Mononuclear cell (primary cell): ENCODE measurements around the gene CACNA2D3. TPM values are rescaled to one million over a fixed set of nuclear protein-coding genes. Genes with fewer than 3 reads are reported as not detected.
"Not testable (repeated sequence)": the region's sequence is repeated elsewhere in the genome, so short reads cannot be mapped to it uniquely, and the experiment has no call there.

Source experiments
- H3K27me3 ChIP-seq: 2 replicates; pipeline ENCODE4 v1.6.0; 2011; ENCODE audit warnings: low read length, control low read depth; ENCODE audit not compliant: insufficient read depth
- H3K4me1 ChIP-seq: 2 replicates; pipeline ENCODE4 v1.5.1; 2011; ENCODE audit warnings: mild to moderate bottlenecking, low read length, control low read depth; ENCODE audit not compliant: insufficient read depth
- H3K4me3 ChIP-seq: 2 replicates; pipeline ENCODE4 v1.5.1; 2011; ENCODE audit warnings: mild to moderate bottlenecking, low read length, moderate library complexity
- H3K9me3 ChIP-seq: 2 replicates; pipeline ENCODE4 v1.5.1; 2011; ENCODE audit warnings: low read depth, mild to moderate bottlenecking, control low read depth, low read length
- total RNA-seq: library from RNA; depleted of rRNA; stranded (reverse); fragments of >200 nt; gene quantifications from one replicate; pipeline ENCODE4 v1.2.3, GENCODE V29; 2012

Gene CACNA2D3
- total RNA-seq, result 2.0 TPM

GRCh38 chr3:54122324-54123002 lies at the start of gene CACNA2D3:
CACNA2D3 (plus strand) TSS chr3:54122552.
- Histone ChIP-seq H3K27me3 (peaks cover 62% of the 10 kb centered on the region), H3K4me3 (no peak within 1 kb of the TSS), H3K4me1 (no peaks in the 10 kb centered on the region), H3K9me3 (no peaks in the 10 kb centered on the region)

DNA sequence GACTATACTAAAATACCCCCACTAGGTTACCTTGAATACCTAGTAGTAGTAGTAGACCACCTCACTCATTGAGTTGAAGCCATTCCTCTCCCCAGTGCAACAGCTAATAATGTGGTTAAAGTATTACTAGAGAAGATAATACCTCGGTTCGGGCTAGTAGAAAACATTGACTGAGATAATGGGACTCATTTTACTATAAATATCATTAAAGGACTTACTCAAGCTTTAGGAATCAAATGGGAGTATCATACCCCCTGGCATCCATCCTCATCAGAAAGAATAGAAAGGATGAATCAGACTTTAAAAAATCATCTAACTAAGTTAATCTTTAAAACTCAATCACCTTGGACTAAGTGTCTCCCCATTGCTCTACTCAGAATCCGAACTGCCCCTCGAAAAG lies 49.0 kb upstream of the CACNA2D3 start:
- H3K9me3 ChIP-seq, result no peaks in the 10 kb centered on the region
- no peaks in the 10 kb centered on the region for H3K27me3 ChIP-seq
- H3K4me1 ChIP-seq, result no peaks in the 10 kb centered on the region
- no peak overlapping the region for H3K4me3 ChIP-seq

GRCh38 chr3:54079314-54079713 lies 43.0 kb upstream of the CACNA2D3 start:
- Histone ChIP-seq H3K9me3 (no peaks in the 10 kb centered on the region), H3K4me3 (no peak overlapping the region), H3K4me1 (no peaks in the 10 kb centered on the region), H3K27me3 (no peaks in the 10 kb centered on the region)

GRCh38 chr3:54079730-54080325 lies 42.5 kb upstream of the CACNA2D3 start:
- no peak overlapping the region for H3K4me3 ChIP-seq
- no peaks in the 10 kb centered on the region for H3K9me3 ChIP-seq
- no peaks in the 10 kb centered on the region for H3K4me1 ChIP-seq
- no peaks in the 10 kb centered on the region for H3K27me3 ChIP-seq

GRCh38 chr3:54083921-54084320 lies 38.4 kb upstream of the CACNA2D3 start:
- H3K27me3 ChIP-seq, result peaks cover 33% of the 10 kb centered on the region
- no peak overlapping the region for H3K4me3 ChIP-seq

DNA sequence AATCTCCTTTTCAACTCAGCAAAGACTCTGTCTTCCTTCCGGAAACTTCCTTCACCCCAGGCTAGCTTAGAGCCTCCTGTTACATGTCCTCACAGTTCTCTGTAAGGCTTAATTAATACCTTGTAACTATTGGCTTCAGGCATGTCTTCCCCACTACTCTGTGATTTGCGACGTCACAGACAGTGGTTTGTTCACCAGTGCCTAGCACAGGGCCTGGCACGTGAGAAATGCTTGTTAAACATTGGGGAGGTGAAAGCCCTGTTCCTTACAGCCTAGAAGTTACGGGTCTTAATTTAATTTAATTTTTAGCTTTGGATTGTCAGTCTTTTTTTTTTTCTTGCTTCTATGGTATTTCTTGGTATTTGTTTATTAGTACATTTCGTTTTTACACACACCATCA lies 36.4 kb upstream of the CACNA2D3 start:
- Histone ChIP-seq H3K9me3 (no peaks in the 10 kb centered on the region), H3K4me1 (no peaks in the 10 kb centered on the region), H3K27me3 (peaks cover 40% of the 10 kb centered on the region), H3K4me3 (no peak overlapping the region)

More at GRCh38 chr3:54083921-54084320, 38.4 kb upstream of the CACNA2D3 start:
- no peaks in the 10 kb centered on the region for H3K4me1 ChIP-seq
- H3K9me3 ChIP-seq, result no peaks in the 10 kb centered on the region

DNA sequence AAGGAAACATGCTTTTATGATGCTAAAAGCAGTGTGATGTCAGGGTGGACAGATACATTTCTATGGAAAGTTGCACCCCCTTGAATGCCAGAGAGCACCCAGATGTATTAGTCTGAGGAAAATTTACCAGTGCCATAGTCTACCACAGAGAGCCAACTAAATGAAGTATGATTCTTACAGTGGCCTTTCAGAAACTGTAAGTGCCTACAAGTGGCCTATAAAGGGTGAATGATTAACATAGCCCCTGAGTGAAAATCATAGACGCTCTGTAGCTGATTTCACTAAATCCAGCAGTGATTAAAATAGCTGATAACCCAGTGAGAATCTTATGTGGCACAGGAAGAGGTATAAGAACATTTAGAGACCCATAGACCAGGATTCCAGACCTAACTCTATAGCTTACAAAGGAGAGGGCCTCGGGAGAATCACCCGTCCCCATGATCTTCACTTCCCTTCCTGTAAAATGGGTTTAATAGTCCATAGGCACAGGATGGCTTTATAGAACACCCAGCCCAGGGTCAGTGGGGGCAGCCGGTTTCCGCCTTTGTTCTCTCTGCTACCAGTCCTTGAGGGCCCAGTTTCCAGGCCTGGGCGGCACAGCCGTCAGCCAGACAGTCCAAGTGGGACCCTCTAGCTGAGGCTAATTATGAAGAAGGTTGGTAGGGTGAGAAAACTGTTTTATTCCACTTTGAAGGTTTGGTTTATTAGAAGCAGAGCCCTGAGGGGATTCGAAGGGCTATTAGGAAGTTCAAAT lies 35.5 kb upstream of the CACNA2D3 start:
- H3K27me3 ChIP-seq, result peaks cover 40% of the 10 kb centered on the region
- H3K4me1 ChIP-seq, result no peaks in the 10 kb centered on the region
- no peaks in the 10 kb centered on the region for H3K9me3 ChIP-seq
- no peak overlapping the region for H3K4me3 ChIP-seq

- H3K4me3 ChIP-seq, result no peak overlapping the region
- peaks cover 40% of the 10 kb centered on the region for H3K27me3 ChIP-seq
- no peaks in the 10 kb centered on the region for H3K4me1 ChIP-seq
- no peaks in the 10 kb centered on the region for H3K9me3 ChIP-seq
Measured at GRCh38 chr3:54087581-54088410, 34.6 kb upstream of the CACNA2D3 start.

DNA sequence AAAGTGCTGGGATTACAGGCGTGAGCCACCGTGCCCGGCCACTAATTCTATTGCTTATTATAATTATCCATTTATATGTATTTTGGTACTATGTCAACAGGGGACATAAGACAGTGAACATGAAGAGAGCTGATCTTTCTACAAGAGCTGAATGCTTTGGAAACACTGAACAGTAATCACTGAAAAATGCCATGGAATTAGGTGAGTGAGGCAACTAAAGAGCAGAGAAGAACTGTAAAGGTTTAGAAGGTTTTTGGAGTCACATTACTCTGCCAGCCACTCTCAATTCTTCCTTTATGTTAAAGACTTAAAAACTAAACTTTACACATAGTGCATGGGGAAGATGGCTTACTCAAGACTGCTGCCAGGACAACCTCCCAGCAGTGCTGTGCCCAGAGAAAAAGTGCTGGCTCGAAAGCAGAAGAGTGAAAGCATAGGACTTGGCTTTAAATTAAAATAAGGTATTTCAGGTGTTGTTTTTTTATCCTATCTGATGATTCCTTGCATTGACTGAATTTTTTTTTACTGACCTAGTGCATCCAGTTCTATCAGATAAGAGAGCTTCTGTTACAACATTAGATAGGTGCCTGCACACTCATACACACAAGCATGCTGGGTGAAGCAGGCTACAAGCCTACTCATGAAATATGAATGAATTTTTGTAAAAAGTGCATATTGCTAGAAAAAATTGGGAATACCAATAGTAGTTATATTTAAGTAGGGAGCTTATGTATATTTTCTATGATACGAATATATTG lies 28.7 kb upstream of the CACNA2D3 start:
- Histone ChIP-seq H3K27me3 (peaks cover 10% of the 10 kb centered on the region), H3K4me1 (no peaks in the 10 kb centered on the region), H3K9me3 (no peaks in the 10 kb centered on the region), H3K4me3 (no peak overlapping the region)

DNA sequence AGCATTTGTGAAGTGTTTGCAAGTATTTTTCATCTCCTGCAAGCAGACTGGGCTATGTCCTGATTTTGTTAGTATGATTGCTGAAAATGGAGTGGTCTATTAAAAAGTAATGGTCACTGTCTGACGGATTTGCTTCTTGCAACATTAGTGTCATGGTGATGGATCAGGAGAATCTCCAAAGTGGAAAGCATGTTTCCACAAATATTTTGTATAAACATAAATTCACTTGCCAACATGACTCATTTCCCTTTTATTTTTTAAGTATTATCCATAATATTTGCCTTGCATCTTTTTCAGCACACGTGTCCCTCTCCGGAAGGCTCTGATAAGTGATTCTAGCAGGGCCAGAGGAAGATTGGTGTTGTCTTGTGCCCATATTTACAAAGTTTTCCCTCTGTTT lies 27.4 kb upstream of the CACNA2D3 start:
- Histone ChIP-seq H3K9me3 (no peaks in the 10 kb centered on the region), H3K4me1 (no peaks in the 10 kb centered on the region), H3K4me3 (no peak overlapping the region), H3K27me3 (peaks cover 2% of the 10 kb centered on the region)

DNA sequence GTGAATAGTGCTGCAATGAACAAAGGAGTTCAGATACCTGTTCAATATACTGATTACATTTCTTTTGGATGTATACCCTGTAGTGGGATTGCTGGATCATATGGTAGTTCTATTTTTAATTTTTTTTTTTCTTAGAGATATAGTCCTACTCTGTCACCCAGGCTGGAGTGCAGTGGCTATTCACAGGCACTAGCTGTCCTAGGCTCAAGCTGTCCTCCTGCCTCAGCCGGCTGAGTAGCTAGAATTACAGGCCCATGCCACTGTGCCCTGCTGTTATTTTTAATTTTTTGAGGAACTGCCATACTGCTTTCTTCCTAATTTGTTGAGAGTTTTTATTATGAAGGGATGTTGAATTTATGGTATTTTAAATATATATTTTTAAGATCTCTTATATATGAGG lies 23.0 kb upstream of the CACNA2D3 start:
- Histone ChIP-seq H3K9me3 (no peaks in the 10 kb centered on the region), H3K4me1 (no peaks in the 10 kb centered on the region), H3K4me3 (no peak overlapping the region), H3K27me3 (no peaks in the 10 kb centered on the region)

- Histone ChIP-seq H3K9me3 (no peaks in the 10 kb centered on the region), H3K4me3 (no peak overlapping the region), H3K27me3 (peaks cover 2% of the 10 kb centered on the region), H3K4me1 (no peaks in the 10 kb centered on the region)
Measured at GRCh38 chr3:54104084-54104483, 18.3 kb upstream of the CACNA2D3 start.

- H3K4me1 ChIP-seq, H3K4me3 ChIP-seq, H3K9me3 ChIP-seq: not testable (repeated sequence)
- H3K27me3 ChIP-seq, result peaks cover 20% of the 10 kb centered on the region
Measured at GRCh38 chr3:54116129-54116528, 6.2 kb upstream of the CACNA2D3 start.

- H3K9me3 ChIP-seq, result no peaks in the 10 kb centered on the region
- H3K4me1 ChIP-seq, result no peaks in the 10 kb centered on the region
- no peak overlapping the region for H3K4me3 ChIP-seq
- peaks cover 48% of the 10 kb centered on the region for H3K27me3 ChIP-seq
Measured at GRCh38 chr3:54120657-54121413, 1.5 kb upstream of the CACNA2D3 start.
